ENCODE measurements around the gene C20orf141. TPM values are rescaled to one million over a fixed set of nuclear protein-coding genes. Genes with fewer than 3 reads are reported as not detected.

Gene C20orf141
- total RNA-seq, 1 experiment from 2014 or later = not detected

- Histone ChIP-seq H2BK5ac (ENCODE audit: insufficient read length, low read length) (no peak overlapping the region), H4K8ac (replicated peaks; ENCODE audit: insufficient read length, low read depth, low read length) (no peak overlapping the region), H3K4ac (ENCODE audit: low read depth, low read length) (no peak overlapping the region), H3K27me3 (ENCODE audit: insufficient read depth, low read length) (no peaks in the 10 kb centered on the region), H3K14ac (ENCODE audit: insufficient read depth, low read length) (no peak overlapping the region), H3K27ac (ENCODE audit: insufficient read length, low read depth, low read length) (no peak overlapping the region), H3K9me3 (ENCODE audit: control insufficient read depth, low read depth, low read length) (no peaks in the 10 kb centered on the region), H2BK20ac (ENCODE audit: low read depth, low read length, poor library complexity, severe bottlenecking) (no peak overlapping the region), H2AFZ (ENCODE audit: low read length) (no peak overlapping the region), H2BK12ac (ENCODE audit: insufficient read length, low read depth, low read length) (no peak overlapping the region), H3T11ph (ENCODE audit: low read length) (no peak overlapping the region), H4K20me1 (ENCODE audit: control insufficient read depth, insufficient read depth, insufficient read length) (no peaks in the 10 kb centered on the region), H3K23me2 (ENCODE audit: insufficient read length, low read depth, low read length, poor library complexity, severe bottlenecking) (no peaks in the 10 kb centered on the region), H2AK5ac (ENCODE audit: insufficient read length, low read length) (no peak overlapping the region), H4K5ac (ENCODE audit: insufficient read length, low read depth, low read length) (no peak overlapping the region), H3K9ac (ENCODE audit: extremely low read depth, insufficient read length, low read length) (no peak overlapping the region), H3K79me1 (ENCODE audit: insufficient read depth, low read depth, low read length, poor library complexity, severe bottlenecking) (no peaks in the 10 kb centered on the region), H3K4me1 (ENCODE audit: insufficient read depth, low read length) (no peaks in the 10 kb centered on the region), H3K56ac (ENCODE audit: insufficient read length, low read depth, low read length) (no peak overlapping the region), H3K4me2 (ENCODE audit: insufficient read depth, insufficient read length, low read length) (no peak overlapping the region), H3K23ac (ENCODE audit: insufficient read length, low read depth, low read length) (no peak overlapping the region), H4K91ac (ENCODE audit: insufficient read length, low read depth, low read length) (no peak overlapping the region), H2BK15ac (ENCODE audit: low read depth, low read length) (no peak overlapping the region), H3K18ac (ENCODE audit: insufficient read length, low read depth, low read length) (no peak overlapping the region), H3K79me2 (ENCODE audit: insufficient read depth, low read length) (no peaks in the 10 kb centered on the region), H2BK120ac (ENCODE audit: low read depth, low read length, poor library complexity, severe bottlenecking) (no peak overlapping the region)
- WGBS (ENCODE audit: extremely low coverage, insufficient read length, low lambda C conversion rate) = no CpG with 5 or more reads among the region's 9 CpGs
- DNase-seq = no peak
- Mint-ChIP-seq H3K36me3 (ENCODE audit: insufficient read depth in 1 of 3, low read depth in 3 of 3) (no peaks in the 10 kb centered on the region), H3K27ac (no peak overlapping the region), H3K4me1 (peaks cover 4 to 5% of the 10 kb centered on the region in 2 experiments; a peak in 2 of 4 replicates), H3K27me3 (ENCODE audit: low read depth) (peaks cover 30% of the 10 kb centered on the region), H3K9me3 (peaks cover 4 to 6% of the 10 kb centered on the region in 2 experiments; a peak in 1 of 5 replicates), H3K4me3 (no peak overlapping the region)
- TF ChIP-seq CTCF (conservative IDR thresholded peaks at IDR 0.05) = no peak
Measured at GRCh38 chr20:2773812-2774211, 41.0 kb upstream of the C20orf141 start.
